Measurements from ENCODE around the gene USP32.
"Not testable (repeated sequence)": the region's sequence is repeated elsewhere in the genome, so short reads cannot be mapped to it uniquely, and the experiment has no call there.

- TF ChIP-seq CTCF, POLR2A (IDR thresholded peaks at IDR 0.05): not testable (repeated sequence)
Measured at GRCh38 chr17:60419003-60419402, 27.1 kb upstream of the USP32 start.

Measured in right lobe of liver (tissue), 4 donors.